ENCODE data around the gene CHD9. TPM values are rescaled to one million over a fixed set of nuclear protein-coding genes. Genes with fewer than 3 reads are reported as not detected.

Gene CHD9
- total RNA-seq, 4 donors from 2014 or later, result 97.2 to 141 (median 108) TPM

GRCh38 chr16:53078247-53078646 is 23.5 kb downstream of the CHD9 start:
- intact Hi-C loops (cut with DNase I), result no loop called here
- Histone ChIP-seq H3K36me3 (no peaks in the 10 kb centered on the region), H3K4me1 (peaks cover 14 to 31% of the 10 kb centered on the region in 2 donors), H3K4me3 (replicated peaks in 1 of 3) (no peak overlapping the region), H3K27me3 (no peaks in the 10 kb centered on the region), H3K9me3 (no peaks in the 10 kb centered on the region), H3K27ac (no peak overlapping the region)
- WGBS, 2 donors, result 89 to 95% methylated on average over 2 of the region's 2 CpGs
- no peak for DNase-seq
- TF ChIP-seq POLR2A (IDR thresholded peaks at IDR 0.05), result no peak
- TF ChIP-seq, protein P1, sequence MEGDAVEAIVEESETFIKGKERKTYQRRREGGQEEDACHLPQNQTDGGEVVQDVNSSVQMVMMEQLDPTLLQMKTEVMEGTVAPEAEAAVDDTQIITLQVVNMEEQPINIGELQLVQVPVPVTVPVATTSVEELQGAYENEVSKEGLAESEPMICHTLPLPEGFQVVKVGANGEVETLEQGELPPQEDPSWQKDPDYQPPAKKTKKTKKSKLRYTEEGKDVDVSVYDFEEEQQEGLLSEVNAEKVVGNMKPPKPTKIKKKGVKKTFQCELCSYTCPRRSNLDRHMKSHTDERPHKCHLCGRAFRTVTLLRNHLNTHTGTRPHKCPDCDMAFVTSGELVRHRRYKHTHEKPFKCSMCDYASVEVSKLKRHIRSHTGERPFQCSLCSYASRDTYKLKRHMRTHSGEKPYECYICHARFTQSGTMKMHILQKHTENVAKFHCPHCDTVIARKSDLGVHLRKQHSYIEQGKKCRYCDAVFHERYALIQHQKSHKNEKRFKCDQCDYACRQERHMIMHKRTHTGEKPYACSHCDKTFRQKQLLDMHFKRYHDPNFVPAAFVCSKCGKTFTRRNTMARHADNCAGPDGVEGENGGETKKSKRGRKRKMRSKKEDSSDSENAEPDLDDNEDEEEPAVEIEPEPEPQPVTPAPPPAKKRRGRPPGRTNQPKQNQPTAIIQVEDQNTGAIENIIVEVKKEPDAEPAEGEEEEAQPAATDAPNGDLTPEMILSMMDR (IDR thresholded peaks at IDR 0.05), result no peak

GRCh38 chr16:53078765-53079485 is 24.1 kb downstream of the CHD9 start:
- intact Hi-C loops (cut with DNase I), result no loop called here
- peaks cover 14 to 34% of the 10 kb centered on the region in 2 donors for H3K4me1 ChIP-seq

DNA sequence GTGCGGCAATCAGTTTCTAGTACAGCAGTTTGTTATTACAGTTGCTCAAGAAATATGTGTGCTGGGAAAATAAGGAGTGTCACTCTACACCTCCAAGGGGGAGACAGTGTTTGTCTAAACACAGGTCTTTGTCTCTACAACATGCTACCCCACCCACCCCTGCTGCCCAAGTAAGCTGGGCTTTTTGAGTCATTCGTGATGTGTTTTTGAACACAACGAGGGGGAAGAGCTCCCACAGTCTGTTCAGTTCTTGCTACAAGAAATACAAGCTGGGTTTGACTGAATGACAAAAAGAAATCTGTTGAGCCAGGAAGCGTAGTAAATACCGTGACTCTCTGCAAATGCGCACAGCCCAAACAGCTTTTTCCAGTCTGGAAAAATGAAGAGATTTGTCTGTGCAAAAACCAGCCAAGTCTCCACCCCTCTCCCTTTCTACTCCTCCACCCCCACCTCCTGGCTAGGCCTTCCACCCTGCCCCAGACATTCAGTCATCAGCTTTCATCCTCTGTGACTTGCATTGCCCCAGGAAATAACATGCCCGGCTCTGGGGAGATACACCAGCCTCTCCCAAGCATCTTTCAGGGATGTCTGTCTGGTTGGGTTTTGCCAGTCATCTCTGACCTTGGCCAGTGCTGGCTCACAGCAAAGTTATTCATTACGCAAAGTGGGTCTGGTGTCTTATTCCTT is 25.7 kb downstream of the CHD9 start:
- H3K36me3 ChIP-seq, result no peaks in the 10 kb centered on the region
- peaks cover 17 to 49% of the 10 kb centered on the region in 2 donors for H3K4me1 ChIP-seq
- H3K27ac ChIP-seq, result peak overlapping the region; percentile 16 to 64 (median 56)
- no peaks in the 10 kb centered on the region for H3K9me3 ChIP-seq
- intact Hi-C loops (cut with DNase I), result no loop called here
- 26 to 33% methylated on average over 8 of the region's 8 CpGs for WGBS, 2 donors
- no peaks in the 10 kb centered on the region for H3K27me3 ChIP-seq
- peak; percentile 50 to 54 for DNase-seq
- no peak overlapping the region for H3K4me3 ChIP-seq (replicated peaks in 1 of 3)
- TF ChIP-seq, protein P1 (IDR thresholded peaks at IDR 0.05), result no peak
- no peak for TF ChIP-seq POLR2A (IDR thresholded peaks at IDR 0.05)

More at GRCh38 chr16:53078765-53079485, 24.1 kb downstream of the CHD9 start:
- no peaks in the 10 kb centered on the region for H3K36me3 ChIP-seq
- DNase-seq, result no peak
- H3K4me3 ChIP-seq (replicated peaks in 1 of 3), result no peak overlapping the region
- WGBS, 2 donors, result 91 to 93% methylated on average over 6 of the region's 6 CpGs
- H3K27me3 ChIP-seq, result no peaks in the 10 kb centered on the region
- no peaks in the 10 kb centered on the region for H3K9me3 ChIP-seq
- no peak overlapping the region for H3K27ac ChIP-seq
- TF ChIP-seq, protein P1 (IDR thresholded peaks at IDR 0.05), result no peak
- no peak for TF ChIP-seq POLR2A (IDR thresholded peaks at IDR 0.05)

DNA sequence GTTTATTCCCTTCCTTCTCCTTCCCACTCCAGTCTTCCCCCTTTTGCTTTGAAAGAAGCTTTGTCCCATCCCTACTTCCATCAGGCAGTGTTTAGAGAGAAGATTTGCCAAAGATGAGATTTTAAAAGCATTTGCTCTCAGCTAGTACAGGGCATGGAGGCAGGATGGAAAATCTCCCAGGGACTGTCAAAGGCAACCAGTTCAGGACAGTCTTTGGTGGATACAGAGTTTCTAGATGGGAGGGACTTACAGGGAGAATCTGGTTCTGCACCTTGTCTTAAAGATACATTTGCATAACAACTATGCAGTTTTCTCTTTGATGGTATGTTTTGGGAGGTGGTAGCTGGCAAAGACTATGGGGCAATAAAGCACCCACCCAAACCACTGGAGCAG is 26.2 kb downstream of the CHD9 start:
- TF ChIP-seq POLR2A (IDR thresholded peaks at IDR 0.05), result no peak
- TF ChIP-seq, protein P1 (IDR thresholded peaks at IDR 0.05), result no peak
- peaks cover 20 to 55% of the 10 kb centered on the region in 2 donors for H3K4me1 ChIP-seq
- H3K4me3 ChIP-seq (replicated peaks in 1 of 3), result no peak overlapping the region

More for the DNA sequence above, 26.2 kb downstream of the CHD9 start:
- intact Hi-C loops (cut with DNase I), result no loop called here
- H3K27ac ChIP-seq, result peak overlapping the region; percentile 16 to 64 (median 56)
- no peaks in the 10 kb centered on the region for H3K9me3 ChIP-seq
- H3K27me3 ChIP-seq, result no peaks in the 10 kb centered on the region
- DNase-seq, result no peak
- no peaks in the 10 kb centered on the region for H3K36me3 ChIP-seq

Measured in thyroid gland (tissue), 4 donors.